Fibroblast of skin of left biceps (primary cell): ENCODE data around the gene KMT2E.
A peak's percentile ranks its signal among the peaks of the same experiment; 100 is the strongest.

Experiments
- DNase-seq, 2 experiments: peaks; one replicate each; pipeline ENCODE4 v3.0.0-alpha.2; 2013; ENCODE audit warnings: low read depth in 2 of 2

KMT2E gene

GRCh38 chr7:105130580-105130979, 116.6 kb downstream of the KMT2E start:
- no peak for DNase-seq

DNA sequence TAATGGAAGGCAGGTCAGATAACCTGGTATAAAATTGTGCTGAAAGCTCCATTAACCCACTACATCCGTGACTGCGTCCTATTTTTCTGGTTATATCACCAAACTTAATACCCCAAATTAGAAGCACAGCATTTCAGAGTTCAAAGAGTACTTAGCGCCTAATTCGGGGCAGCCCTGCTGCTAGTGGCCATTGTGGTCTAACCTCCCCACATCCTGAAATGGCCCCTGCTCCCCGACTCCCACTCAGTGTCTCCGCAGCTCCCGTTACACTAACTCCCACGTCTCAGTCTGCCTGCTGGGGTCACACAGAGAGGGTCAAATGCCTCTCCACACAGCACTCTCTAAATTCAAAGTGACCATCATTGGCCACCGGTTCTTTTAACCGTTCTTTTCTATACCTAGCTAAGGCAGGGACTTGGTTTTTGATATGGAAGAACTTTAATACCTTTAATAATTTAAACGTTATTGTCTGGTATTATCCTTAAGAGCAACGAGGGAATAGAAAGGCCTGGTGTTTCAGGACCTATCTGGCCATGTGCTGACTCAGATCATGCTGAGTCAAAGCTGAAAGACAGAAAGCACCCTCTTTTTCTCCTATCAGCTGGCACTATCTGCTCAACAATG, 117.1 kb downstream of the KMT2E start:
- no peak for DNase-seq

DNA sequence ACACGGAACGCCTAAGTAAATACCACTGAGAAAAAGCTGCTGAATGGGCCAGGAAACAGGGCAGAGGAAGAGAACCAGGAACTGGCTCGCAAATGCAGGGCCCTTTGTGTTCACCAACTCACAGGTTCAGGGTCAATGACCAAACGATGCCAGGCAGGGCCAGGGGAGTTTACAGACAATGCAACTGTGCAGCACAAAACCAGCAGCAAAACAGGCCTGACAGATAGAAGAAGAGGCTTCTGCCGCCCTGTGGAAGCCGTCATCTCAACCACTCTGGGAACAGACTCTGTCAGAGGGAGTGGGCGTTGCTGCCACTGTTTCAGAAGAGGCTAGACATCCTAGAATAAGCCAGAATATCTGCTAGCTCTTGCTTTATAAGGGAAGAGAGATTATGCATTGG, 117.9 kb downstream of the KMT2E start:
- no peak for DNase-seq

- DNase-seq = no peak
Measured at GRCh38 chr7:105132335-105132734, 118.3 kb downstream of the KMT2E start.

DNA sequence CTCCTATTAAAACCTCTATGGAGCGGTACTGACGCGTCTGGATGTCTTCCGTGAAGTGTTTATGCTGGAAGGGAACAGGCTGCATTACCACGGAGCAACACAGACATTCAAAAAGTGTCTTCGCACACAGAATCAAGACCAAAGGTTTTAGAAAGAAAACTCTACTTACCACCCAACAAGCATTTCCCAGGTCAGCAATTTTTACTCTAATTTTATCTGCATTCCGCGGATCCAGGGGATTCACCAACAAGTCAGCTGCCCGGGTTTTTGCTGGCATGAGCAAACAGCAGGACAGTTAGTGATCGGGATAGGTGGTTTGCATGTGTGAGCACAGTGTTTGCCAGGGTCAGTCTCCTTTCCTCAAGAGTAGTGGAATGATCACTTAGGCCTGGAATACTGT, 118.8 kb downstream of the KMT2E start:
- no peak for DNase-seq

DNA sequence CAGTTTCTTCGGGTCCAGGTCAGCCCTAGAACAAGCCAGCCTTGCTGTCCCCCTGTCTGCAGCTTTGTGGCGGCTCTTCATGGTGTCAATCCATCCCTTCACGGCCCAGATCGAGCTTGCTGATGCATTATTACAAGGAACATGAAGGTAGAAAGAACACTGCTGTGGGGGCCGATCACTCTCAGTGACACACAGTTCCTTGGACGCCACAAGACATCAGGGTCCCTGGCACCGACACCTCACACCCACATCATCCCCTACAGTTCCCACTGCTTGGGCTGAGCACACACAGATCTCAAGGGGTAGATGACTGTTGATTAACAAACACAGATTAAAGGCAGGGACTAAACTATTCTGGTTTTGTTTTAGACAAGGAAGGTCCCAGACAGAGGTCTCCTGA, 119.4 kb downstream of the KMT2E start:
- DNase-seq = no peak

DNA sequence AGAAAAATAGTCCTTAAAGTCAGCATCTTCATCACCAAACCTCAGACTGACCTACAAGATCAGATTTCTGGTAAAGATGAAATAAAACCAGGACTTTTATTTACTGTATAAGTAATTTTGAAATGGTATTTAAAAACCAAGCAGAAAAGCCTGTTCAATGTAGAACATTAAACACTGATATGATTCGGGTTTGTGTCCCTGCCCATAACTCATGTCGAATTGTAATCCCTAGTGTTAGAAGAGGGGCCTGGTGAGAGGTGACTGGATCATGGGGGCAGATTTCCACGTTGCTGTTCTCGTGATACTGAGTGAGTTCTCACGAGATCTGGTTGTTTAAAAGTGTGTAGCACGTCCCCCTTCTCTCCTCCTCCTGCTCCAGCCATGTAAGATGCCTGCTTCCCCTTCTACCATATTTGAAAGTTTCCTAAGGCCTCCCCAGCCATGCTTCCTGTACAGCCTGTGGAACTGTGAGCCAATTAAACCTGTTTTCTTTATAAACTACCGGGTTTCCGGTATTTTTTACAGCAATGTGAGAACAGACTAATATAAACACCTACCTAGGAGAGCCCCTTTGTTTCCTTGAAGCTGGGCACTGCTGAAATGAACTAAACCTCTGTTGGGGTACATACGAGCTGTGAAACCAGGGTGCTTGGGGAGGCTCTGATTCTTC, 120.1 kb downstream of the KMT2E start:
- DNase-seq = no peak

DNA sequence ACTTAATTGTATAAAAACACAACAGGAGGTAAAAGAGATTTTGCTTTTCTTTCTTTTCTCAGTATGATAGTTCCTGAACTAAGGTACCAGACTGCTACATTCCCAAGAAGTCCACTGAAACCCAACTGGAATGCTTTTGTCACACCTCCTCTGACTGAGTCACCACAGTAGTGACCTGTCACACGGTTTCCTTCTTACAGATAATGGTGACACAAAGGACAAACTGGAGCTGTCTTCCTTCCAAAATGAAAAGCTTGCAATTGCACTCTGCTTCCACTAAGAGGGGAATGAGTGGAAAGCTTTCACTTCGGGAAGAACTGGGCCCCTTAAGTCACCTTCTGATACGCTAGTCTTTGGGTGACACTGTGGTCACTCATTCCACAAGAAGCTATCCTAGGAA, 122.2 kb downstream of the KMT2E start:
- DNase-seq = no peak

DNA sequence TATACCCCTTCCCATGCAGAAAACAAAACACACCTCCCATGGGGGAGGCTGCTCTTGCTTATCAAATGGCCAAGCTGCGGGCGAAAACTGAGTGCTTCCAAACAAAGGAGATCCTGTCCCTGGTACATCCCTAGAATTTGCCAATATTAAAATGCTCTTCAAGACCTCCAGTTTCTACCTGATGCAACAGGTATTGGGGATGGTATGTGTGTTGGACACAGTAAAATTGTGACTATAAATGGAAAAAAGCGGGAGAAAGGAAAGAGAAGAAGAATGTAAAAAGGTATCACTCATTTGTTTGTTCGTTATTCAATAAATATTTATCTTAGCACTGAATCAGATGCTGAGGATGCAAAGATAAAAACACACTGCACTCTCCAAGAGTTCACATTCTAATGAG, 123.9 kb downstream of the KMT2E start:
- DNase-seq = no peak

DNA sequence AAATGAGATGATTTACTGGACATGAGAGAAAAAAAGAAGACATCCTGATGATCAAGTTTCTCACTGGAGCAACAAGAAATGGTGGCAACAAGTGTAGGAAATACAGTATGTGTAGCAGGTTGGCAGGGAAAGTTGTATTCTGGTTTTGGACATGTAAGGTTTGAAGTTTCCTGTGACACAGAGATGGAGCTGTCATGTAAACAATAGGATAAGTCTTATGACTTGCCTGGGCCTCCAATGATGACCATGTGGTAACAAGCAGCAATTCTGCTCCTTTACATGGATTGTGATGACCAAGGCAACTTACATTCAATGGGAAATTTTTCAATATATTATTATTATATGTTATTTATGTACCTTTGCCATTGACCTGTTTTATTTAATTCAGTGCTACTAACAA, 125.4 kb downstream of the KMT2E start:
- no peak for DNase-seq

DNA sequence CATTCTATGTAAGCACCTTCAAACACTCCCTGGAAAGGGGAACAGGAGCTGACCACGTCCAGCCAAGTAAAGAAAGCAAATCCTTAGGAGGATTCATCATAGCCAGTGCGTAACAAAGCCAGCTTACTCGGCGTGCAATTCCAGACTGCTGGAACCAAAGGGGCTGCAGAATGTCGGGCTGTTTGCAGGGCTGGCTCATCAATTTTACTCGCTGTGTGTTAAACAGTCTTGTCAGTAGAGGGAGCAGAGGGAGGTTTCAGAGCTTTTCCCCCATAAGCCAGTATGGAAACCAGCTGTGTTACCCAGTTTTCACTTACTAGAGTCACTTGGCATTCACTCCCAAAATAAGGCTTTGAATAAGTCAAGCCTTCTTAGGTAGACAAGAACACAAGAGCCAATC, 127.1 kb downstream of the KMT2E start:
- peak; percentile 20 for DNase-seq

DNA sequence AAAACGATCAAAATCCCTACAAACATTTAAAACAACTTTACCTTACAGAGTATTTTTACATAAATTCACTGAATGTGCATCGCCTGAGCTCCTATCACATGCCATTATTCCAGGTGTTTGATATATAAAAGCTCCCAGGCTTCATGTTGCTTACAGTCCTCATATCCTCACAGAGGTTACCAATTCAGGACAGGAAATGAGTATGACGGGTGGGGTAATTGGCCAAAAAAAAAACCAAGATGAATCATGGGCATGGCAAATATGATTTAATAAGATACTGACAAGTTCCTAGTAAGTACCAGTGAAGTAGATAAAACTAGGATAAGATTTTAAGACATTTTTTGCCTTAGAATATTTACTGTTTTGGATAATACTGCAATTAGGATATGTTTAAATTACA, 135.8 kb downstream of the KMT2E start:
- no peak for DNase-seq

- no peak for DNase-seq
Measured at GRCh38 chr7:105151152-105151551, 137.1 kb downstream of the KMT2E start.

DNA sequence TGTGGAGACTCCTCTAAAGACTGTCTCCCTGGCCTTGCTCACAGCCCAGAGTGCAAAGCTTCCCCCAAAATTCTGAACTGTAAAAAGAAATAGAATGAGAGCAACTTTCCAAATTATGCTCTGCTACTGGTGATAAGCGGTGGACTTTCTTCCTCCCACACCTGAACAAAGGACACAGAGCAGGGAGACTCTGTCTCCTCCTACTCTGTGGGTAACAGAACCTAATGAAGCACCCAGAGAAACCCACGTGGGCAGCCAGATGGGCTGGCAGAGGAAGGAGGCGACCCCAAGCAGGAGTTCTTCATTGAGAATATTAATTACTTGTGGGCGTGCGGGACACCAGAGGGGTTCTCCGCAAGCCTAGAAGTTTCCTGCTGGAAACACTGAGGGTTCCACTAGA, 139.5 kb downstream of the KMT2E start:
- no peak for DNase-seq

GRCh38 chr7:105154084-105154483, 140.1 kb downstream of the KMT2E start:
- DNase-seq = no peak

- DNase-seq = no peak
Measured at GRCh38 chr7:105156731-105157130, 142.7 kb downstream of the KMT2E start.

GRCh38 chr7:105157278-105157677, 143.3 kb downstream of the KMT2E start:
- DNase-seq = no peak

GRCh38 chr7:105161366-105161765, 147.4 kb downstream of the KMT2E start:
- DNase-seq = no peak
